Measurements from ENCODE around the gene SPNS1. TPM values are rescaled to one million over a fixed set of nuclear protein-coding genes. Genes with fewer than 3 reads are reported as not detected.

The SPNS1 gene
- total and polyA plus RNA-seq, 8 donors = 12.6 to 57.6 (median 15.2) TPM

- no peak for DNase-seq
These were observed 31.3 kb upstream of the SPNS1 start for GRCh38 chr16:28943281-28943680.

GRCh38 chr16:28946681-28947080 lies 27.9 kb upstream of the SPNS1 start:
- Histone ChIP-seq H3K27ac (no peak overlapping the region), H3K4me1 (peaks cover 0 to 8% (median 2%) of the 10 kb centered on the region in 3 donors), H3K9me3 (no peaks in the 10 kb centered on the region), H3K27me3 (no peaks in the 10 kb centered on the region), H3K4me3 (no peak overlapping the region), H3K36me3 (no peaks in the 10 kb centered on the region)
- intact Hi-C loops (cut with DNase I) = no loop called here
- no peak for ATAC-seq
- 49 to 50% methylated on average over 4 of the region's 4 CpGs for WGBS, 2 donors
- TF ChIP-seq CTCF (IDR thresholded peaks at IDR 0.05) = no peak
- DNase-seq = no peak
- no peak for FAIRE-seq

More at GRCh38 chr16:28943281-28943680, 31.3 kb upstream of the SPNS1 start:
- Histone ChIP-seq H3K9me3 (no peaks in the 10 kb centered on the region), H3K27me3 (no peaks in the 10 kb centered on the region), H3K4me1 (peaks cover 0 to 5% (median 0%) of the 10 kb centered on the region in 3 donors), H3K36me3 (no peaks in the 10 kb centered on the region), H3K27ac (no peak overlapping the region), H3K4me3 (no peak overlapping the region)
- ATAC-seq (no peak), FAIRE-seq (no peak)
- TF ChIP-seq CTCF (IDR thresholded peaks at IDR 0.05) = no peak
- intact Hi-C loops (cut with DNase I) = loop anchor here in 1 of 3 donors (5.0 kb wide), 1 partner anchor 76 kb away; no protein-coding TSS in a partner anchor

- peak within 1 kb of the TSS; percentile 93 to 99 (median 97) for H3K4me3 ChIP-seq
- H3K27ac ChIP-seq = peak within 1 kb of the TSS; percentile 57 to 77 (median 64)
- DNase-seq (peak; percentile 99 to 100 (median 100)), ATAC-seq (peak; percentile 95 to 99 (median 96)), FAIRE-seq (peak; percentile 97)
- H3K9me3 ChIP-seq = no peaks in the 10 kb centered on the region
- no peaks in the 10 kb centered on the region for H3K27me3 ChIP-seq
- WGBS, 2 donors = 0 to 1% methylated on average over 68 to 79 of the region's 79 CpGs
- peaks cover 0 to 6% (median 3%) of the 10 kb centered on the region in 3 donors for H3K36me3 ChIP-seq
- TF ChIP-seq CTCF (IDR thresholded peaks at IDR 0.05) = no peak
- intact Hi-C loops (cut with DNase I) = no loop called here
- peaks cover 0 to 7% (median 5%) of the 10 kb centered on the region in 3 donors for H3K4me1 ChIP-seq
These were observed 23.7 kb upstream of the SPNS1 start, which contains the start of gene NFATC2IP for GRCh38 chr16:28950648-28951409. NFATC2IP (plus strand) TSS chr16:28950937; CDS start chr16:28951012, 75 bp downstream.

GRCh38 chr16:28951410-28951943 lies 23.1 kb upstream of the SPNS1 start:
- DNase-seq (peak in 2 of 6 donors; percentile 41 to 71), ATAC-seq (no peak), FAIRE-seq (no peak)
- H3K4me1 ChIP-seq = peaks cover 0 to 7% (median 5%) of the 10 kb centered on the region in 3 donors
- no peaks in the 10 kb centered on the region for H3K27me3 ChIP-seq
- TF ChIP-seq CTCF (IDR thresholded peaks at IDR 0.05) = no peak
- peaks cover 0 to 7% (median 3%) of the 10 kb centered on the region in 3 donors for H3K36me3 ChIP-seq
- intact Hi-C loops (cut with DNase I) = no loop called here
- peak overlapping the region in 2 of 4 donors; percentile 57 to 64 for H3K27ac ChIP-seq
- WGBS, 2 donors = 2% methylated on average over 17 of the region's 17 CpGs
- no peaks in the 10 kb centered on the region for H3K9me3 ChIP-seq
- H3K4me3 ChIP-seq = peak overlapping the region; percentile 93 to 99 (median 97)

Measured in pancreas (tissue), 10 donors.